Mesendoderm (in vitro differentiated cells): ENCODE measurements around the gene ARMC3.

ENCODE experiments used
- DNase-seq: peaks from one replicate; pipeline ENCODE4 v3.0.0; 2013
- H2AK5ac ChIP-seq: 2 replicates; pipeline ENCODE4 v1.6.1; 2013; ENCODE audit warnings: low read length, inconsistent platforms
- H2BK120ac ChIP-seq: 2 replicates; pipeline ENCODE4 v1.6.1; 2013; ENCODE audit warnings: low read depth, mild to moderate bottlenecking, low read length, moderate library complexity, mixed read lengths
- H2BK15ac ChIP-seq: replicated peaks from 2 replicates; pipeline ENCODE4 v1.6.1; 2013; ENCODE audit warnings: low read depth, mild to moderate bottlenecking, moderate library complexity
- H2BK5ac ChIP-seq: 2 replicates; pipeline ENCODE4 v1.6.1; 2013; ENCODE audit warnings: low read length, inconsistent platforms
- H3K18ac ChIP-seq: 2 replicates; pipeline ENCODE4 v1.6.1; 2013; ENCODE audit warnings: mild to moderate bottlenecking, low read length, mixed read lengths
- H3K23ac ChIP-seq: one replicate; pipeline ENCODE4 v1.6.1; 2013; ENCODE audit warnings: low read length
- H3K27ac ChIP-seq: 2 replicates; pipeline ENCODE4 v1.5.1; 2013; ENCODE audit warnings: low read depth, mild to moderate bottlenecking, inconsistent platforms, low read length, moderate library complexity
- H3K27me3 ChIP-seq: 2 replicates; pipeline ENCODE4 v1.6.1; 2013; ENCODE audit warnings: low read length, control low read depth, mild to moderate bottlenecking, inconsistent platforms; ENCODE audit not compliant: insufficient read depth, poor library complexity
- H3K36me3 ChIP-seq: 2 replicates; pipeline ENCODE4 v1.6.1; 2013; ENCODE audit warnings: low read length, inconsistent platforms; ENCODE audit not compliant: control insufficient read depth, insufficient read depth
- H3K4ac ChIP-seq: one replicate; pipeline ENCODE4 v1.6.1; 2013; ENCODE audit warnings: low read depth, mild to moderate bottlenecking, low read length, moderate library complexity
- H3K4me1 ChIP-seq: 2 replicates; pipeline ENCODE4 v1.6.1; 2013; ENCODE audit warnings: low read depth, low read length, inconsistent platforms; ENCODE audit not compliant: control insufficient read depth
- H3K4me2 ChIP-seq: 2 replicates; pipeline ENCODE4 v1.6.1; 2013; ENCODE audit warnings: low read length
- H3K4me3 ChIP-seq: 2 replicates; pipeline ENCODE4 v1.5.1; 2013; ENCODE audit warnings: mild to moderate bottlenecking, low read length
- H3K56ac ChIP-seq: one replicate; pipeline ENCODE4 v1.6.1; 2013; ENCODE audit warnings: low read length
- H3K79me1 ChIP-seq: 2 replicates; pipeline ENCODE4 v1.6.1; 2013; ENCODE audit warnings: low read length, inconsistent platforms
- H3K79me2 ChIP-seq: 2 replicates; pipeline ENCODE4 v1.6.1; 2013; ENCODE audit warnings: mild to moderate bottlenecking, low read length; ENCODE audit not compliant: control insufficient read depth, insufficient read depth
- H3K9ac ChIP-seq: 2 replicates; pipeline ENCODE4 v1.6.1; 2013; ENCODE audit warnings: low read length, inconsistent platforms
- H4K5ac ChIP-seq: one replicate; pipeline ENCODE4 v1.6.1; 2013; ENCODE audit warnings: low read length
- H4K8ac ChIP-seq: one replicate; pipeline ENCODE4 v1.6.1; 2013; ENCODE audit warnings: low read depth, mild to moderate bottlenecking, control low read depth, low read length, moderate library complexity
- WGBS: extraction: QIAGEN DNeasy Blood & Tissue Kit; methylation state at CpG from one replicate; pipeline ENCODE4 v1.1.7; 2013; ENCODE audit warnings: low lambda C conversion rate, missing lambda C conversion rate; ENCODE audit not compliant: insufficient coverage; ENCODE audit errors: extremely low coverage; 5-methylcytosine and 5-hydroxymethylcytosine counted together

ARMC3 gene

DNA sequence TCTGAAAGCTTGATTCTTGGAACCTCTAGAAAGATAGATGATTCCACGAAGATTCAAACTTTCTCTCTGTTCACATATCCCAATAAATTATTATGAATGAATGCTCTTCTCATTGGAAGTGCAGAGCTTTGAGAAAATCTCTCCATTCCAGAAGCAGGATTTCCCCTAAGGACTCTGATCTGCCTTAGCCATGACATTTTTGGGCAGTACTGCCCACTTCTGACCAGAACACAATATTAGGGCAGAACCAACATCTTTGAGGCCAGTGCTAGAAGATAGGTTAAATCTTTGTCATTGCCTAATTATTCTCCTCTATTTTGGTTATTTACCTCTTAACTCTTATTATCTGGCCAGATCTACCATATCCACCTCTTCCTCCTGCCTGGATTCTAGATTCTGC, 49.9 kb downstream of the ARMC3 start:
- Histone ChIP-seq H3K27ac (no peak overlapping the region), H3K23ac (no peak overlapping the region), H3K4me1 (no peaks in the 10 kb centered on the region), H4K8ac (no peak overlapping the region), H3K4ac (no peak overlapping the region), H3K79me1 (no peaks in the 10 kb centered on the region), H3K18ac (no peak overlapping the region), H3K56ac (no peak overlapping the region), H4K5ac (no peak overlapping the region), H2AK5ac (no peak overlapping the region), H3K36me3 (no peaks in the 10 kb centered on the region), H2BK15ac (no peak overlapping the region), H3K79me2 (no peaks in the 10 kb centered on the region), H3K4me3 (no peak overlapping the region), H3K9ac (no peak overlapping the region), H2BK5ac (no peak overlapping the region), H3K27me3 (no peaks in the 10 kb centered on the region), H2BK120ac (no peak overlapping the region), H3K4me2 (no peak overlapping the region)
- WGBS, result no CpG with 5 or more reads among the region's 1 CpG
- no peak for DNase-seq

DNA sequence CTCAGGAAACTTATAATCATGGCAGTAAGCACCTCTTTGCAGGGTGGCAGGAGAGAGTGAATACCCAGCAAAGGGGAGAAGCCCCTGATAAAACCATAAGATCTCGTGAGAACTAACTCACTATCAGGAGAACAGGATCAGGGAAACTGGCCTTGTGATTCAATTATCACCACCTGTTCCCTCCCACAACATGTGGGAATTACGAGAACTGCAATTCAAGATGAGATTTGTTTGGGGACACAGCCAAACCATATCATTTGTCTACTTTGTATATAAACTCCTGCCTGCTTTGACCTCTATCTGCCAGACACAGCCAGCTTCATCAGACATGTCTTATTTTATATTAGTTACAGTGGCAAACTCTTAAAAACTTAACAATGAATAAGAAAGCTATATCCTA, 50.4 kb downstream of the ARMC3 start:
- H3K4me3 ChIP-seq, result no peak overlapping the region
- no peak overlapping the region for H2BK5ac ChIP-seq
- no peak overlapping the region for H2BK15ac ChIP-seq
- no peak overlapping the region for H3K4me2 ChIP-seq
- DNase-seq, result peak; percentile 22
- H3K79me2 ChIP-seq, result no peaks in the 10 kb centered on the region
- no peak overlapping the region for H2BK120ac ChIP-seq
- H3K36me3 ChIP-seq, result no peaks in the 10 kb centered on the region
- H2AK5ac ChIP-seq, result no peak overlapping the region
- H3K79me1 ChIP-seq, result no peaks in the 10 kb centered on the region
- no peak overlapping the region for H3K4ac ChIP-seq
- no peaks in the 10 kb centered on the region for H3K27me3 ChIP-seq
- H3K18ac ChIP-seq, result no peak overlapping the region
- no peak overlapping the region for H3K23ac ChIP-seq
- no peaks in the 10 kb centered on the region for H3K4me1 ChIP-seq
- no CpG with 5 or more reads among the region's 2 CpGs for WGBS
- H3K9ac ChIP-seq, result no peak overlapping the region
- no peak overlapping the region for H3K56ac ChIP-seq
- no peak overlapping the region for H3K27ac ChIP-seq
- H4K5ac ChIP-seq, result no peak overlapping the region
- H4K8ac ChIP-seq, result no peak overlapping the region

DNA sequence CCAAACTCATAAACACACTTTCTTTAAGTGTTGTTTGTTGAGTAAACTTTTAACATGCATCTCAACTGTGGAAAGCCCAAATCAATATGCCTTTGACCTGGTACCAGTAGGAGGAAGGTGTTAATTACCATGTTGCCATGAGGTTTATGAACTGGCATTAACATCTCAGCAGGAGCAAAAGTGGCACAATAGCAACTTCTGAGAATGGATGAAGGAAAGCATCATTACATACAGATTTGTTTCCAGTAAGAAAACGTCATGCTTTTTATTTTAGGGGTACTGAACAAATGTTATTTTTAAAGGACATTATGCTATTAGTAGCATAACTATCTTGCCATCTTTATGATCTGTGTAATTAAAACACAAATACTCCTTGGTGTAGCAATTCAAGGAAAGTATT, 51.1 kb downstream of the ARMC3 start:
- Histone ChIP-seq H4K5ac (no peak overlapping the region), H3K27ac (no peak overlapping the region), H2BK15ac (no peak overlapping the region), H3K18ac (no peak overlapping the region), H3K79me1 (no peaks in the 10 kb centered on the region), H3K4me3 (no peak overlapping the region), H3K36me3 (no peaks in the 10 kb centered on the region), H3K79me2 (no peaks in the 10 kb centered on the region), H3K4me1 (no peaks in the 10 kb centered on the region), H3K23ac (no peak overlapping the region), H3K4me2 (no peak overlapping the region), H2BK120ac (no peak overlapping the region), H4K8ac (no peak overlapping the region), H3K56ac (no peak overlapping the region), H3K4ac (no peak overlapping the region), H3K27me3 (no peaks in the 10 kb centered on the region), H2BK5ac (no peak overlapping the region), H2AK5ac (no peak overlapping the region), H3K9ac (no peak overlapping the region)
- no peak for DNase-seq
- no CpG with 5 or more reads among the region's 1 CpG for WGBS

DNA sequence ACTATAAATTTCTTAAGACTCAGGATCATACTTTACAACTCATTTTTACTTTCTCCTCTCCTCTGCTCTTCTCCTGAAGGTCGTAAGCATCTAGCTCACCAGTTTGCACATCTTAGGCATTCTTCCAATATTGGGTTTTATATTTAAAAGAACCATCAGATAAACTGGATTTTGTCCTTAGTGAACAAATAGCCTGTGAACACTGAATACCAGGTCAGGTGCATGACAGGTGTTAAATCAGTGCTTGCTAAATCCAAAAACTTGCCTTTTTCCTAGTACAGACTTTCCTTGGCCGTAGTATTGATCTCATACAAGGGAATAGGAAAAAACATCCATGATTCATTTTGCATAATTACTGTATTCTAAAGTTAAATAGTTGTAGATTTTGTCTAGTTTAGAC, 53.0 kb downstream of the ARMC3 start:
- Histone ChIP-seq H3K79me1 (no peaks in the 10 kb centered on the region), H3K4ac (no peak overlapping the region), H2BK120ac (no peak overlapping the region), H3K4me3 (no peak overlapping the region), H4K8ac (no peak overlapping the region), H2BK15ac (no peak overlapping the region), H2BK5ac (no peak overlapping the region), H3K4me1 (no peaks in the 10 kb centered on the region), H3K27ac (no peak overlapping the region), H2AK5ac (no peak overlapping the region), H4K5ac (no peak overlapping the region), H3K36me3 (no peaks in the 10 kb centered on the region), H3K79me2 (no peaks in the 10 kb centered on the region), H3K4me2 (no peak overlapping the region), H3K18ac (no peak overlapping the region), H3K56ac (no peak overlapping the region), H3K9ac (no peak overlapping the region), H3K23ac (no peak overlapping the region), H3K27me3 (no peaks in the 10 kb centered on the region)
- WGBS, result no CpG with 5 or more reads among the region's 2 CpGs
- DNase-seq, result no peak

DNA sequence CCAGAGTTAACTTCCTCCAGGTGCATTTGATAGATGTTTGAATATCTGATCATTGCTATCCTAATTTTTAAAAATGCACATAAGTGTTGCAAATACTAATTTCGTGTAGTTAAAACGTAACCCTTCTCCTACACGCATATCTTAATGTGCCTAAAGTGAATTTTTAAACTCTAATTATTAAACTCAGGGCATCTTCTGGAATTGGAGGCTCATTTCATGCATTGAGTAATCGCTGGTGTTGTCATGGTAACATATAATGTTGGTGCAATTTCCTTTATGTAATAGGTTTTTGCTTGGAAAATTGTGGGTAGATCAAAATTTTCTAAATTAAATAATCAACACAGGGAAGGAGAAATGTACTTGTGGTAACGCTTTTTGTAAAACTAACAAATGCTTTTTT, 56.2 kb downstream of the ARMC3 start:
- WGBS, result no CpG with 5 or more reads among the region's 5 CpGs
- H2BK15ac ChIP-seq, result no peak overlapping the region
- H4K8ac ChIP-seq, result no peak overlapping the region
- H2BK5ac ChIP-seq, result no peak overlapping the region
- H3K27ac ChIP-seq, result no peak overlapping the region
- H3K9ac ChIP-seq, result no peak overlapping the region
- H3K4ac ChIP-seq, result no peak overlapping the region
- H3K18ac ChIP-seq, result no peak overlapping the region
- H2AK5ac ChIP-seq, result no peak overlapping the region
- no peaks in the 10 kb centered on the region for H3K79me2 ChIP-seq
- no peak overlapping the region for H2BK120ac ChIP-seq
- no peak overlapping the region for H4K5ac ChIP-seq
- no peaks in the 10 kb centered on the region for H3K27me3 ChIP-seq
- no peak overlapping the region for H3K23ac ChIP-seq
- H3K79me1 ChIP-seq, result no peaks in the 10 kb centered on the region
- H3K4me1 ChIP-seq, result no peaks in the 10 kb centered on the region
- H3K36me3 ChIP-seq, result no peaks in the 10 kb centered on the region
- no peak overlapping the region for H3K4me3 ChIP-seq
- H3K56ac ChIP-seq, result no peak overlapping the region
- no peak for DNase-seq
- H3K4me2 ChIP-seq, result no peak overlapping the region

DNA sequence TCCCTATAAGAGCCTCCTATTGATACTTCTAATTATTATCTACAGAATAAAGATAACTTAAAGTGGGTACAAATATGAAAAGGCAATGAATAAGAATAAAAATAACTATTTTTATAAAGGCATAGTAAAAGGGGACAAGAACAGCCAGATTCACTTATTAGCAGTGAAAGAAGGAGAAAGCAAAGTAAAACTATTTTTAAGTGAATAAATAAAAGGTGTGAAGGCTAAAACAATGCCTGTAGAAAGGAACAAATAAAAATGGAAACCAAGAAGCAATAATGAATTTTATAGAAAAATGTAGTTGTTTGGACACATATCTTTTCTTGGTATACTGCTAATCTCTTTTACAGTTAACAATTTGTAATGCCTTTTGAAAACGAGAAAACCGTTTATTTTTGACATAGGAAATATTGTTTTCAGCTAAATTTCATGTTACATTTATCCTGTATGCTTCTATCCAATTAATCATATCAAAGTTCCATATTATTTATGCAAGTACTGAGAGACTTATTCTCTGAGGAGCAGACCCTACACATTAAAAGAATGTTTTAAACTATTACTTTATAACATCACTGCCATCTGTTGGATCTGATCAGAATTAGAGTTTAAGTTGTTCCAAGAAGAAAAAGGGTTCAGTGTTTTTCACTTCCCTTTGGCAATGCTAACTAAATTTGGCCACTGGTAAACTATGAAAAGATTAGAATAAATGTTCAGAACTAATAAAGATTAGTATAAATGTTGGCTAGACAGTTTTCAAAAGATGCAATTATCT, 59.1 kb downstream of the ARMC3 start:
- no peak overlapping the region for H4K8ac ChIP-seq
- no CpG with 5 or more reads among the region's 2 CpGs for WGBS
- H3K27me3 ChIP-seq, result no peaks in the 10 kb centered on the region
- H3K23ac ChIP-seq, result no peak overlapping the region
- H3K36me3 ChIP-seq, result no peaks in the 10 kb centered on the region
- H2BK15ac ChIP-seq, result no peak overlapping the region
- no peak overlapping the region for H3K9ac ChIP-seq
- no peak overlapping the region for H3K4me2 ChIP-seq
- no peak overlapping the region for H3K27ac ChIP-seq
- no peaks in the 10 kb centered on the region for H3K79me2 ChIP-seq
- no peaks in the 10 kb centered on the region for H3K79me1 ChIP-seq
- H3K4me1 ChIP-seq, result no peaks in the 10 kb centered on the region
- no peak overlapping the region for H3K4me3 ChIP-seq
- H3K4ac ChIP-seq, result no peak overlapping the region
- no peak overlapping the region for H2AK5ac ChIP-seq
- no peak overlapping the region for H3K18ac ChIP-seq
- H3K56ac ChIP-seq, result no peak overlapping the region
- no peak overlapping the region for H4K5ac ChIP-seq
- H2BK5ac ChIP-seq, result no peak overlapping the region
- no peak for DNase-seq
- no peak overlapping the region for H2BK120ac ChIP-seq
